HG03159 (cell line): ENCODE measurements around the gene OR51L1.

ENCODE experiments used
- ATAC-seq: cut with Tn5 transposase; IDR thresholded peaks from one replicate; pipeline ENCODE4 v1.9.1; 2021; ENCODE audit warnings: mild to moderate bottlenecking, moderate library complexity; ENCODE audit not compliant: unreplicated experiment

Gene OR51L1

DNA sequence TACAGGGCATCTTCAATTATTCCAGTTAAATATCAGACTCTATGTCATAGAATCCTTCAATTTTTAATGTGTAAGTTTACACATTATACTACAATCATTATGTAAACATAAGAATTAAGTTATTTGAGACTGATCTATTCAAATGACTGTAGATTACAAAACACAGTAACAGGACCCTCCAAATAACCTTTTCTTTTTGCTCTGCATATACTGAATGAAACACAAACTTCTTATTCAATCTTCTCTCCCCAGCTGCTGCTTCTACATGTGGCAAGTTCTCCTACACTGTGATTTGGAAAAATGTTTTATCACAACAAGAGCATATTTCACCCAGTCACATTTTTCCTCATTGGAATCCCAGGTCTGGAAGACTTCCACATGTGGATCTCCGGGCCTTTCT is 51.6 kb downstream of the OR51L1 start, which contains the start of gene OR52J3:
OR52J3 (plus strand) TSS at position 301 of the 400 bp plus-strand sequence; CDS start at position 301, 0 bp downstream.
- no peak for ATAC-seq

DNA sequence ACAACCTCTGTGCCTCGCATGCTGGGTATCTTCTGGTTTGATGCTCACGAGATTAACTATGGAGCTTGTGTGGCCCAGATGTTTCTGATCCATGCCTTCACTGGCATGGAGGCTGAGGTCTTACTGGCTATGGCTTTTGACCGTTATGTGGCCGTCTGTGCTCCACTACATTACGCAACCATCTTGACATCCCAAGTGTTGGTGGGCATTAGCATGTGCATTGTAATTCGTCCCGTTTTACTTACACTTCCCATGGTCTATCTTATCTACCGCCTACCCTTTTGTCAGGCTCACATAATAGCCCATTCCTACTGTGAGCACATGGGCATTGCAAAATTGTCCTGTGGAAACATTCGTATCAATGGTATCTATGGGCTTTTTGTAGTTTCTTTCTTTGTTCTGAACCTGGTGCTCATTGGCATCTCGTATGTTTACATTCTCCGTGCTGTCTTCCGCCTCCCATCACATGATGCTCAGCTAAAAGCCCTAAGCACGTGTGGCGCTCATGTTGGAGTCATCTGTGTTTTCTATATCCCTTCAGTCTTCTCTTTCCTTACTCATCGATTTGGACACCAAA is 52.2 kb downstream of the OR51L1 start:
- ATAC-seq, result no peak
